ELR (cell line): ENCODE results near the gene GRIA1.

Source experiments
- DNase-seq: peaks from one replicate; pipeline ENCODE4 v3.0.0-alpha.2; 2015; ENCODE audit warnings: low read depth

GRIA1 gene

GRCh38 chr5:153659039-153659736 lies 168.7 kb downstream of the GRIA1 start:
- peak; percentile 53 for DNase-seq

DNA sequence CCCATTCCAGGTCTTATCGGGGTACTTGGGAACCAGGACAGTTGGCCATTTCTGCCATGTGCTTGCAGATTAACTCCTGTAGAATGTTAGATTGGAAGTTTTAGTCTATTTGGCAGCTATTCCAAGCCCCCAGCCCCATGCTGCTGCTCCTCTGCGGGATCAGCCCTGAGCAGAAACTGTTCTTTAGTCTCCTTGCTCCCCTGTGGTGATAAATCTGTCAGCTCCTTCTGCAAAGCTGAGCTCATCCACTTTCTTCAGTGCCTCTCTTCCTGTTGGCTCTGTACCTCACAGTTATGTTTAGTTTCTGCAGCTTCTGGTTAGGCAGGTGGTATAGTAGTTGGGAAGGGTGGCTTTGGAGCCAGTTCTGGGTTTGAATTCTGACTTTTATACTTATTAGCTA lies 170.4 kb downstream of the GRIA1 start:
- DNase-seq, result no peak

GRCh38 chr5:153661897-153662296 lies 171.4 kb downstream of the GRIA1 start:
- DNase-seq, result no peak

DNA sequence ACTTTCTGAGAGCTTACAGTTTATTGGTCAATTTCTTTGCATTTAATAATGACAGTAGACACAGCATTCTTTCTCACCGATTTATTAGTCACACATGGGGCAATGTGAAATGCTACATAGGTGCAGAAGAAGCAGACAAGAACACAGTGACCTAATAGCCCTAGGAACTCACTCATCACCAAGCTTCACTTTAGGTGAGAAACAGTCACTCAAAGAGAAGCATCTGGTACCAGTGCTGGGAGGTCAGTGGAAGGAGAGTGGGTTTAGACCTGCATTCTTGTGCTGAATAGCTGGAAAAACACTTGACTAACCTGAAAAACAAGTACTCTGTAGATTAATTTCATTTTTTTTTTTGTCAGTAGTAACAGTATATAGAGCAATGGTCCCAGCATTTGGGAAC lies 179.6 kb downstream of the GRIA1 start:
- no peak for DNase-seq

DNA sequence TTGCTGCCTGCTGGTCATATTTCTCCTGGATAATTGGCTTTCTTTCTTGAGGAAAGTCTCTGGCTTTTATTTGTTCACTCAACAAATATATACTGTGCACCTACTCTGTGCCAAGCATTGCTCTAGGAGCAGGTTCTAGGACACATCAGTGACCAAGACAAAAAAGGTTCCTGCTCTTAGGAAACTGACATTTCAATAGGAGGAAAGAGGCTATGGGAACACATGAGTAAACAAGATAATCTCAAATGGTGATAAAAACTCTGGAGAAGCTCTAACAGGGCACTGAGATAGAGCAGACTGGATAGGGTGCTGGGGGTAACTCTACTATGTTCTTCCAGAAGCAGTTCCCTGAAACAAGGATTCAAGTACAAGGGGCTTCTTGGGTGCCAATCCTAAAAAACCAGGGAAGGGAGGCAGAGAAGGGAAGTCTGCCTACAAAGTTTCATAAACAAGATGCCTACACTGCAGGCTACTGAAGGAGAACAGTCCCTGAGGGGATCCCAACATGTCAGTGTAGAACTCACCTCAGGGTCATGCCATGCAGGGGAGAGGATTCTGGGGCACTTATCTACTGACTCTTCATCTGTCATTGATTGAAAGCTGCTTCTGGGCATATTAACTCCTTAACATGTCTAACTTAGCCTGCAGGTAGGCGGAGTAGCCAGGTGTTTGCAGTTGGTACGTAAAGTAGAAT lies 181.3 kb downstream of the GRIA1 start:
- DNase-seq, result no peak

GRCh38 chr5:153672347-153673090 lies 182.0 kb downstream of the GRIA1 start:
- DNase-seq, result peak; percentile 18

GRCh38 chr5:153674356-153674755 lies 183.9 kb downstream of the GRIA1 start:
- DNase-seq, result no peak

- DNase-seq, result no peak
These were observed 185.9 kb downstream of the GRIA1 start for GRCh38 chr5:153676406-153676805.

GRCh38 chr5:153676821-153677220 lies 186.4 kb downstream of the GRIA1 start:
- DNase-seq, result no peak

GRCh38 chr5:153678617-153679329 lies 188.3 kb downstream of the GRIA1 start:
- no peak for DNase-seq

DNA sequence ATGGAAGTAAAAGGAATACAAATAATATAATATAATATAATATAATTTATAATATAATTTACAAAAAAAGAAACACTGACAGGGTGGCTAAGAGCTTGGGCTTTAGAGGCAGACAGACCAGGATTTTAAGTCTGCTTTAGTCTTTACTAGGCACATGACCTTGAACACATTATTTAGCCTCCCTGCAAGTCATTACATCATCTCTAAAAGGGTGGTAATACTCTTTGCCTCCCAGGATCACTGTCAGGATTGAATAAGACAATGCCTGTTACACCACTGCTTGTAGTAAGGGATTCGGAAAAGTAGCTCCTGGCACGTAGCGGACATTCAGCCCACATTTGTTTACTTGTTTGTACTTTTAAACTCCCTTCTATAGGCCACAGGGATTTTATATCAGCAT lies 199.8 kb downstream of the GRIA1 start:
- DNase-seq, result no peak

GRCh38 chr5:153696256-153696655 lies 205.8 kb downstream of the GRIA1 start:
- DNase-seq, result no peak

GRCh38 chr5:153699035-153699434 lies 208.6 kb downstream of the GRIA1 start:
- DNase-seq, result no peak

GRCh38 chr5:153700940-153701339 lies 210.5 kb downstream of the GRIA1 start:
- no peak for DNase-seq

- no peak for DNase-seq
These were observed 211.8 kb downstream of the GRIA1 start for GRCh38 chr5:153702265-153702664.

- DNase-seq, result no peak
These were observed 213.6 kb downstream of the GRIA1 start for GRCh38 chr5:153704110-153704509.

GRCh38 chr5:153707626-153708025 lies 217.2 kb downstream of the GRIA1 start:
- no peak for DNase-seq

DNA sequence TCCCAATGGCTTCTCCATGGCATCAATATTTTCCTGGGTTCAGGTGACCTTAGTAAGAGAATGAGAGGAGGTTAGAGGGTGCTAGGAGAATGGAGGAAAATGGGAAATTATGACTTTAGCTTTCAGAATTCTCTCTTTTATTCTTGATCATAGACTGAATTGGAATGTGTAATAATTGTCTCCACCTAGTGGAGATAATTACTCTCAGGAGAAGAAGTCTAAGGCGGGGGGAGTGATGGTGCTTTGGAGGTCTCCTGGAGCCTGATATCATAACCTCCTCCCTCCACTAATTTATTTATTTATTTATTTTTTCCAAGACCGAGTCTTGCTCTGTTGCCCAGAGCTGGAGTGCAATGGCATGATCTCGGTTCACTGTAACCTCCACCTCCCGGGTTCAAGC lies 221.3 kb downstream of the GRIA1 start:
- DNase-seq, result peak; percentile 38

- no peak for DNase-seq
These were observed 222.5 kb downstream of the GRIA1 start for GRCh38 chr5:153712946-153713345.

DNA sequence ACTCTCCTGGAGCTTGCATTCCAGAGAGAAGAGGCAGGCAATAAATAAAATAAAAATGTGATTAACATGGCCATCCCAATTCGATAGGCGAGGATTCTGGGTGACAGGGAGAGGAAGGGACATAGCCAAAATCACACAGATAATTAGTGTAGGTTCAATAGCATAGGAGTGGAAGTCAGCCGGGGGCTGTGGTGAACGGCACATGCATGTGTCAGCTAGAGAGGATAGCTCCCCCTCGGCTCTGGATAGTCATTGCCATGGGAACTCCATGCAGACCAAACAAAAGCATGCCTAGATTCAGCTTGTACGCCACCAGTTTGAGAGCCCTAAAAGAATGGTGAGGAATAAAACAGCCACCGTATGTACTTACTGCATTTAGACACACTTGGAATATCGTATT lies 223.5 kb downstream of the GRIA1 start:
- no peak for DNase-seq

DNA sequence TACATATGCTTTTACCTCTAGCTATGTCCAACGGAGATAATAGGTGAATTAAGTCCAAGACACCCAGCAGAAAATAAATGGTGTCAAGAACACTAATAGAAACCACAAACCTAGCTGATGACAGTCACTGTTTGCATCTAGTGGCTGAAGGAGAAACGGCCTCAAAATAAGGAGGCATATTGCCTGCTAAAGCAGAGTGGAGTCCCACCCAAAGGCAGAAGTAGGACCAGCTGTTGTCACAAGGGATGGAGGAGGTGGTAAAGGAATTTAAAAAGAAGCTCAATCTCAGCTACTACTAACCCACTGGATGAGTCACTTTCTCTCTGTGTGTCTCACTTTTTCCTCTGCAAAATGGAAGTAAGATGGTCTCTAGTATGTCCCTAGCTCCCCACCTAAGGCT lies 224.3 kb downstream of the GRIA1 start:
- DNase-seq, result peak; percentile 4

GRCh38 chr5:153717287-153717686 lies 226.8 kb downstream of the GRIA1 start:
- no peak for DNase-seq
